HepG2 (cell line): ENCODE results near the gene CFI. TPM values are rescaled to one million over a fixed set of nuclear protein-coding genes. Genes with fewer than 3 reads are reported as not detected.

Experiments
- ATAC-seq: fragments of 200-7000 bp; cut with Tn5 transposase; 3 replicates; pipeline ENCODE4 v1.9.1; 2020; ENCODE audit warnings: mild to moderate bottlenecking, moderate library complexity
- BruUV-seq: library from RNA; stranded (reverse); fragments of 400-500 nt; replicated peaks from 2 replicates; lab custom pipeline; 2021; lab: Mats Ljungman, UMichigan
- CTCF ChIA-PET: fragments of 300-600 bp; formaldehyde crosslinking; extraction: SDS; loops from one replicate; lab custom pipeline; 2021; ENCODE audit warnings: low total read pairs, inconsistent platforms, low intra/inter-chr PET ratio; lab: Yijun Ruan, JAX
- POLR2A ChIA-PET: fragments of 350-600 bp; sonication (Branson Sonifier 250); formaldehyde crosslinking; loops from one replicate; lab custom pipeline; 2020; ENCODE audit warnings: antibody characterized with exemption, inconsistent platforms; lab: Yijun Ruan, JAX
- DNase-seq: peaks from one replicate; pipeline ENCODE4 v3.0.0-alpha.2; 2015; ENCODE audit warnings: low spot score
- FAIRE-seq: peaks from 3 replicates; lab custom pipeline; 2011; peaks lifted over from hg19 to GRCh38; lab: Jason Lieb, UNC
- H2AFZ ChIP-seq: one replicate; pipeline ENCODE4 v1.6.1; 2011; ENCODE audit warnings: low read length, inconsistent platforms
- H3K27ac ChIP-seq: fragments of 300-600 bp; 3 replicates; pipeline ENCODE4 v1.8.0; 2011; ENCODE audit warnings: mixed run types, mild to moderate bottlenecking, mixed read lengths, low read length, inconsistent platforms; ENCODE audit not compliant: insufficient read depth; ENCODE audit errors: extremely low read length
- H3K27me3 ChIP-seq, 2 experiments: fragments of 200-600 bp in 1 of 2; 2 replicates in 1 of 2; 3 replicates in 1 of 2; pipeline versions ENCODE4 v1.6.0 to v1.8.0; 2011; ENCODE audit warnings: low read length in 2 of 2, mild to moderate bottlenecking in 2 of 2, moderate library complexity in 2 of 2, inconsistent platforms in 1 of 2; ENCODE audit not compliant: insufficient read depth in 2 of 2, control insufficient read depth in 1 of 2
- H3K36me3 ChIP-seq, 2 experiments: fragments of 200-600 bp in 1 of 2; replicated peaks in 1 of 2; 2 replicates in 1 of 2; 3 replicates in 1 of 2; pipeline versions ENCODE4 v1.5.1 to v1.8.0; 2011; ENCODE audit warnings: low read length in 2 of 2, inconsistent platforms in 1 of 2; ENCODE audit not compliant: insufficient read depth in 2 of 2, control insufficient read depth in 1 of 2
- H3K4me1 ChIP-seq: 2 replicates; pipeline ENCODE4 v1.5.1; 2012; ENCODE audit warnings: low read length, inconsistent platforms; ENCODE audit not compliant: insufficient read depth
- H3K4me2 ChIP-seq: 2 replicates; pipeline ENCODE4 v1.6.0; 2011; ENCODE audit warnings: low read depth, low read length, inconsistent platforms
- H3K4me3 ChIP-seq, 3 experiments: fragments of 200-600 bp in 1 of 3; sonication (generic), shearing (Covaris generic) in 1 of 3; replicated peaks in 1 of 3; 2 replicates each; pipeline ENCODE4 v1.5.1; 2011 to 2016; ENCODE audit warnings: low read length in 3 of 3, inconsistent platforms in 2 of 3, low read depth in 2 of 3, mild to moderate bottlenecking in 2 of 3, control low read depth in 1 of 3, mixed read lengths in 1 of 3; ENCODE audit not compliant: insufficient read depth in 1 of 3
- H3K79me2 ChIP-seq: one replicate; pipeline ENCODE4 v1.6.1; 2011; ENCODE audit warnings: low read length, inconsistent platforms; ENCODE audit not compliant: insufficient read depth
- H3K9ac ChIP-seq: 2 replicates; pipeline ENCODE4 v1.6.0; 2011; ENCODE audit warnings: mild to moderate bottlenecking, low read depth, low read length, inconsistent platforms; ENCODE audit not compliant: insufficient read depth
- H3K9me3 ChIP-seq: 2 replicates; pipeline ENCODE4 v1.5.1; 2012; ENCODE audit warnings: mild to moderate bottlenecking, low read length
- H4K20me1 ChIP-seq: 2 replicates; pipeline ENCODE4 v1.6.0; 2011; ENCODE audit warnings: inconsistent platforms, mild to moderate bottlenecking, low read length, moderate library complexity; ENCODE audit not compliant: insufficient read depth
- ARHGAP35 ChIP-seq: sonication (generic); formaldehyde crosslinking; IDR thresholded peaks from 2 replicates; pipeline ENCODE4 v1.9.0; 2022; ENCODE audit warnings: mild to moderate bottlenecking, inconsistent platforms, moderate library complexity, missing genetic modification reagents, borderline replicate concordance
- BORCS8-MEF2B ChIP-seq: sonication (generic); formaldehyde crosslinking; IDR thresholded peaks from 2 replicates; pipeline ENCODE4 v1.8.0; 2022; ENCODE audit warnings: mild to moderate bottlenecking, missing genetic modification reagents
- FOXP4 ChIP-seq: sonication (generic); formaldehyde crosslinking; IDR thresholded peaks from 2 replicates; pipeline ENCODE4 v1.4.0; 2020; ENCODE audit warnings: missing genetic modification reagents
- GZF1 ChIP-seq: sonication (generic); formaldehyde crosslinking; IDR thresholded peaks from 2 replicates; pipeline ENCODE4 v1.5.1; 2020; ENCODE audit warnings: mild to moderate bottlenecking, missing genetic modification reagents
- HDAC1 ChIP-seq: sonication (generic); formaldehyde crosslinking; IDR thresholded peaks from 2 replicates; pipeline ENCODE4 v1.5.1; 2020; ENCODE audit warnings: mild to moderate bottlenecking, missing genetic modification reagents
- KAT2B ChIP-seq: fragments of 150-350 bp; IDR thresholded peaks from 2 replicates; pipeline ENCODE4 v1.6.1; 2014; ENCODE audit warnings: low read depth, low read length, borderline replicate concordance
- RNF219 ChIP-seq: sonication (generic); formaldehyde crosslinking; IDR thresholded peaks from 2 replicates; pipeline ENCODE4 v1.5.0; 2020; ENCODE audit warnings: mild to moderate bottlenecking, missing genetic modification reagents
- TBL1XR1 ChIP-seq: fragments of 150-350 bp; IDR thresholded peaks from 2 replicates; pipeline ENCODE4 v1.6.1; 2014; ENCODE audit warnings: borderline replicate concordance, low read length; ENCODE audit not compliant: partially characterized antibody
- THAP7 ChIP-seq: sonication (generic); formaldehyde crosslinking; IDR thresholded peaks from 2 replicates; pipeline ENCODE4 v1.8.1; 2023; ENCODE audit warnings: mild to moderate bottlenecking, missing genetic modification reagents
- ZFP36 ChIP-seq: fragments of 150-350 bp; IDR thresholded peaks from 2 replicates; pipeline ENCODE4 v1.6.1; 2018; ENCODE audit warnings: borderline replicate concordance, low read length, low read depth; ENCODE audit not compliant: partially characterized antibody
- ZFX ChIP-seq: sonication (generic); formaldehyde crosslinking; IDR thresholded peaks from 2 replicates; pipeline ENCODE4 v1.4.0; 2020; ENCODE audit warnings: mild to moderate bottlenecking, low read depth, missing genetic modification reagents, moderate library complexity
- ZNF549 ChIP-seq: sonication (generic); formaldehyde crosslinking; IDR thresholded peaks from 2 replicates; pipeline ENCODE4 v1.5.0; 2020; ENCODE audit warnings: missing genetic modification reagents
- ZNF629 ChIP-seq: sonication (generic); formaldehyde crosslinking; conservative IDR thresholded peaks from 2 replicates; pipeline ENCODE4 v1.5.0; 2020; ENCODE audit warnings: missing genetic modification reagents
- ZNF709 ChIP-seq: sonication (generic); formaldehyde crosslinking; IDR thresholded peaks from 2 replicates; pipeline ENCODE4 v1.5.0; 2020; ENCODE audit warnings: mild to moderate bottlenecking, missing genetic modification reagents
- ZNF776 ChIP-seq: sonication (generic); formaldehyde crosslinking; IDR thresholded peaks from 2 replicates; pipeline ENCODE4 v1.4.0; 2020; ENCODE audit warnings: mild to moderate bottlenecking, missing genetic modification reagents
- ZSCAN22 ChIP-seq: sonication (generic); formaldehyde crosslinking; IDR thresholded peaks from 2 replicates; pipeline ENCODE4 v1.4.0; 2020; ENCODE audit warnings: mild to moderate bottlenecking, missing genetic modification reagents
- WGBS: methylation state at CpG from one replicate; pipeline ENCODE4 v1.1.6; 2017; ENCODE audit warnings: low lambda C conversion rate; 5-methylcytosine and 5-hydroxymethylcytosine counted together
- in situ Hi-C: cut with HindIII; loops from 2 replicates; pipeline ENCODE4 v1.10.0; 2017; ENCODE audit warnings: low pct_unique_long_range_greater_than_20kb; ENCODE audit not compliant: extremely low pct_ligation_motif_present
- intact Hi-C: fragments of 100-400 bp; cut with micrococcal nuclease; formaldehyde crosslinking; loops from one replicate; pipeline ENCODE4 v1.10.0; 2022; ENCODE audit not compliant: unreplicated experiment
- polyA plus RNA-seq, 8 experiments: library from polyadenylated mRNA; depleted of rRNA in 3 of 8; stranded (reverse) in 7 of 8; unstranded in 1 of 8; fragments of >200 nt; fragmentation: Illumina TruSeq in 4 of 8; extraction: Trizol in 4 of 8; gene quantifications; 2 replicates each; pipeline versions ENCODE4 v1.2.1 to v1.2.3, GENCODE V29; 2011 to 2016; ENCODE audit warnings: low read depth in 4 of 8, missing spikeins in 1 of 8, mixed read lengths in 1 of 8; ENCODE audit not compliant: insufficient read depth in 1 of 8
- total RNA-seq, 5 experiments: library from RNA; depleted of rRNA; stranded (reverse); fragments of >200 nt; fragmentation: Illumina TruSeq; extraction: Trizol; gene quantifications; 2 replicates each; pipeline ENCODE4 v1.2.3, GENCODE V29; 2016; ENCODE audit warnings: low read depth in 1 of 5

Gene CFI
- total and polyA plus RNA-seq, 2 of the 13 experiments (the other 11 are each of a cell fraction or from before 2014, with no cell fraction given), result 284 to 337 TPM

GRCh38 chr4:109730619-109731545 is 70.9 kb downstream of the CFI start:
- no peaks in the 10 kb centered on the region; a peak in 2 of 5 replicates for H3K27me3 ChIP-seq
- CTCF ChIA-PET, result no interaction called here
- ATAC-seq (no peak), DNase-seq (no peak), FAIRE-seq (no peak)
- no peak overlapping the region for H3K9ac ChIP-seq
- H3K4me1 ChIP-seq, result peaks cover 21% of the 10 kb centered on the region
- H3K36me3 ChIP-seq, result no peaks in the 10 kb centered on the region; a peak in 1 of 5 replicates
- intact Hi-C loops (no loop called here), in situ Hi-C loops (no loop called here)
- no peak overlapping the region for H3K4me3 ChIP-seq
- POLR2A ChIA-PET, result interaction anchor here (1.5 kb wide), 1 partner anchor 71 kb away, joined by 6 read pairs; the partner anchor contains the start of gene CFI
- BruUV-seq, result no TSS peak
- H2AFZ ChIP-seq, result no peak overlapping the region
- peak overlapping the region; percentile 21 for H3K27ac ChIP-seq
- no peaks in the 10 kb centered on the region for H3K9me3 ChIP-seq
- H4K20me1 ChIP-seq, result no peaks in the 10 kb centered on the region
- WGBS, result 95% methylated on average over 21 of the region's 21 CpGs
- no peak overlapping the region for H3K4me2 ChIP-seq
- peaks cover 23% of the 10 kb centered on the region for H3K79me2 ChIP-seq
- TF ChIP-seq FOXP4 (CRISPR knock-in tag) (no peak), ZSCAN22 (CRISPR knock-in tag) (no peak), ZFX (no peak), HDAC1 (CRISPR knock-in tag) (no peak), THAP7 (no peak), RNF219 (CRISPR knock-in tag) (no peak), GZF1 (CRISPR knock-in tag) (no peak), ZNF549 (CRISPR knock-in tag) (no peak), ZFP36 (no peak), KAT2B (no peak), BORCS8-MEF2B (CRISPR knock-in tag) (no peak), ZNF709 (CRISPR knock-in tag) (no peak), TBL1XR1 (no peak), ZNF629 (CRISPR knock-in tag) (no peak), ARHGAP35 (no peak), ZNF776 (no peak)
